NCI-H2227 (cell line): ENCODE data around the gene TEX261.

Experiments
- DNase-seq: peaks from one replicate; lab custom pipeline; 2025; ENCODE audit not compliant: unreplicated experiment; lab: John Stamatoyannopoulos, UW

TEX261 gene

GRCh38 chr2:70959851-70960832 is 34.5 kb downstream of the TEX261 start:
- DNase-seq, result no peak

- no peak for DNase-seq
These were observed 35.4 kb downstream of the TEX261 start for GRCh38 chr2:70959271-70959761.

- DNase-seq, result no peak
These were observed 35.9 kb downstream of the TEX261 start for GRCh38 chr2:70958759-70959158.

- no peak for DNase-seq
These were observed 36.9 kb downstream of the TEX261 start for GRCh38 chr2:70957798-70958197.

GRCh38 chr2:70956141-70956540 is 38.5 kb downstream of the TEX261 start:
- DNase-seq, result no peak

GRCh38 chr2:70954886-70955285 is 39.8 kb downstream of the TEX261 start:
- DNase-seq, result no peak

- DNase-seq, result no peak
These were observed 45.6 kb downstream of the TEX261 start for GRCh38 chr2:70949086-70949485.

- DNase-seq, result peak; percentile 88
These were observed 46.2 kb downstream of the TEX261 start for GRCh38 chr2:70948337-70949003.

- no peak for DNase-seq
These were observed 47.0 kb downstream of the TEX261 start for GRCh38 chr2:70947556-70948184.

- peak; percentile 79 for DNase-seq
These were observed 47.7 kb downstream of the TEX261 start for GRCh38 chr2:70946832-70947442.

GRCh38 chr2:70944111-70944690 is 50.5 kb downstream of the TEX261 start:
- DNase-seq, result no peak

GRCh38 chr2:70943205-70943871 is 51.3 kb downstream of the TEX261 start:
- DNase-seq, result no peak

GRCh38 chr2:70942396-70943204 is 52.1 kb downstream of the TEX261 start:
- no peak for DNase-seq

- DNase-seq, result no peak
These were observed 53.0 kb downstream of the TEX261 start for GRCh38 chr2:70941701-70942100.

- no peak for DNase-seq
These were observed 53.5 kb downstream of the TEX261 start for GRCh38 chr2:70941186-70941585.

GRCh38 chr2:70939839-70940580 is 54.7 kb downstream of the TEX261 start:
- DNase-seq, result no peak

- peak; percentile 47 for DNase-seq
These were observed 55.5 kb downstream of the TEX261 start for GRCh38 chr2:70939001-70939838.

- no peak for DNase-seq
These were observed 56.1 kb downstream of the TEX261 start for GRCh38 chr2:70938586-70938950.
